ENCODE results near the gene RNF220. TPM values are rescaled to one million over a fixed set of nuclear protein-coding genes. Genes with fewer than 3 reads are reported as not detected.

RNF220 gene
- 10 to 100 TPM; 52.6 to 86.1 (median 74.9) TPM for polyA plus RNA-seq
- long read RNA-seq, donor 1, result 0 reads
- long read RNA-seq, donor 2, partial matches to known transcripts, result 0 of 2 reads
- long read RNA-seq, donor 2, other reads (novel, unspliced or antisense), result 0 of 2 reads
- long read RNA-seq, donor 3, partial matches to known transcripts, result 24 of 34 reads
- long read RNA-seq, donor 3, other reads (novel, unspliced or antisense), result 9 of 34 reads
- long read RNA-seq, donor 4, result 0 reads
- long read RNA-seq, donor 5, result 0 reads
- long read RNA-seq, donor 6, partial matches to known transcripts, result 13 of 14 reads
- long read RNA-seq, donor 6, other reads (novel, unspliced or antisense), result 0 of 14 reads
- long read RNA-seq, donor 7, result 0 reads
- long read RNA-seq, donor 8, result 0 reads
- long read RNA-seq, donor 9, partial matches to known transcripts, result 5 of 5 reads
- long read RNA-seq, donor 9, other reads (novel, unspliced or antisense), result 0 of 5 reads
- long read RNA-seq, donor 10, partial matches to known transcripts, result 12 of 28 reads
- long read RNA-seq, donor 10, other reads (novel, unspliced or antisense), result 14 of 28 reads

GRCh38 chr1:44405031-44405797 is at the start of gene RNF220:
Gene RNF220, plus strand, starts transcription at chr1:44405255.
- H3K36me3 ChIP-seq (ENCODE audit: control insufficient read depth in 3 of 3, insufficient read depth in 2 of 3, low read depth in 1 of 3, low read length in 3 of 3), result no peaks in the 10 kb centered on the region
- H3K4me3 ChIP-seq (ENCODE audit: low read depth in 1 of 3, low read length in 3 of 3), result peak within 1 kb of the TSS in 2 of 3 donors; percentile 36 to 38
- H3K4me1 ChIP-seq (ENCODE audit: control insufficient read depth in 3 of 3, insufficient read depth in 2 of 3, low read depth in 1 of 3, low read length in 2 of 3), result peaks cover 0 to 14% (median 2%) of the 10 kb centered on the region in 3 donors
- peaks cover 7 to 55% (median 48%) of the 10 kb centered on the region in 3 donors for H3K27me3 ChIP-seq (ENCODE audit: control insufficient read depth in 3 of 3, insufficient read depth in 3 of 3, low read length in 3 of 3)
- 1 to 2% (median 2%) methylated on average over 55 of the region's 55 CpGs for WGBS, 3 donors
- peak; percentile 52 to 78 for DNase-seq
- H3K9me3 ChIP-seq (ENCODE audit: control insufficient read depth in 2 of 2, insufficient read depth in 1 of 2, low read depth in 1 of 2, low read length in 1 of 2), result no peaks in the 10 kb centered on the region
- no peak for FAIRE-seq
- H3K27ac ChIP-seq (ENCODE audit: low read depth in 1 of 3, low read length in 2 of 3), result no peak within 1 kb of the TSS

- 72 to 74% (median 72%) methylated on average over 12 of the region's 12 CpGs for WGBS, 3 donors
- Histone ChIP-seq H3K4me3 (ENCODE audit: low read depth in 1 of 3, low read length in 3 of 3) (no peak overlapping the region), H3K36me3 (ENCODE audit: control insufficient read depth in 3 of 3, insufficient read depth in 2 of 3, low read depth in 1 of 3, low read length in 3 of 3) (no peaks in the 10 kb centered on the region), H3K4me1 (ENCODE audit: control insufficient read depth in 3 of 3, insufficient read depth in 2 of 3, low read depth in 1 of 3, low read length in 2 of 3) (peaks cover 6 to 11% (median 8%) of the 10 kb centered on the region in 3 donors), H3K27ac (ENCODE audit: low read depth in 1 of 3, low read length in 2 of 3) (no peak overlapping the region), H3K27me3 (ENCODE audit: control insufficient read depth in 3 of 3, insufficient read depth in 3 of 3, low read length in 3 of 3) (no peaks in the 10 kb centered on the region), H3K9me3 (ENCODE audit: control insufficient read depth in 2 of 2, insufficient read depth in 1 of 2, low read depth in 1 of 2, low read length in 1 of 2) (no peaks in the 10 kb centered on the region)
- DNase-seq (no peak), FAIRE-seq (no peak)
Observed at GRCh38 chr1:44355582-44356305, 49.3 kb upstream of the RNF220 start.

GRCh38 chr1:44357710-44358109 is 47.3 kb upstream of the RNF220 start:
- Histone ChIP-seq H3K36me3 (ENCODE audit: control insufficient read depth in 3 of 3, insufficient read depth in 2 of 3, low read depth in 1 of 3, low read length in 3 of 3) (no peaks in the 10 kb centered on the region), H3K27ac (ENCODE audit: low read depth in 1 of 3, low read length in 2 of 3) (no peak overlapping the region), H3K4me1 (ENCODE audit: control insufficient read depth in 3 of 3, insufficient read depth in 2 of 3, low read depth in 1 of 3, low read length in 2 of 3) (peaks cover 6 to 11% (median 8%) of the 10 kb centered on the region in 3 donors), H3K4me3 (ENCODE audit: low read depth in 1 of 3, low read length in 3 of 3) (no peak overlapping the region), H3K9me3 (ENCODE audit: control insufficient read depth in 2 of 2, insufficient read depth in 1 of 2, low read depth in 1 of 2, low read length in 1 of 2) (no peaks in the 10 kb centered on the region), H3K27me3 (ENCODE audit: control insufficient read depth in 3 of 3, insufficient read depth in 3 of 3, low read length in 3 of 3) (no peaks in the 10 kb centered on the region)
- WGBS, 3 donors, result 77 to 92% (median 84%) methylated on average over 4 of the region's 4 CpGs
- DNase-seq (no peak), FAIRE-seq (no peak)

DNA sequence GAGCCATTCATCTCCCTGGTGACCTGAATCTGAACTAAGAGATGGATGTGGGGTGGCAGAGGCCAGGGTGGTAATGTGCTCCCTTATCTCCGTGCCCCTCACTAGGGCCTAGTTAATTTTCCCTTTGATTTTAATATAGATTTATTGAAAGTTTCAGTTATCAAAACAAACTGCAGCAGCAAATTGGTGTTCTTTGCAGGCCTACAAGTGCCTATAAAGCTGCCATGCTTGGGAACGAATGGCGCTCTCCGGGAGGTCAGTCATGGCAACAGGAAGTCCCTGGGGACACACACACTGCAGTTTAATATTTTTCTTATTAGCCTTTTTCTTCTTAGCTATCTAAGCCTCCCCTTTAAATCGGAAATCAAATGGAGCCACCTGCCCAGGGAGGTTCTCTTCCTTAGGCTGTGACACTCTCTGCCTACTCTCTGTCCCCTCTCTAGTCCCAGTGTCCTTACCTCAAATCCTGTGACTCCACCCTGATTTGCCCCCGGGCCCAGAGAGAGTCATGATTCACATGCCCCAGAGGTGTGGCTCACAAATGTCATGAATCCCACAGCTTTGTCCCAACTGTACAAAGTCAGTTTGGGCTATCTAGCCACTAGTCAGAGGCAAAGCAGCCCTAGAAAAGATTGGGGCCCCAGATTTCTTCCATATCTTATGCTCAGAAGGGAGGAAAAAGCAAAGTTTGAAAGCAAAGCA is 45.7 kb upstream of the RNF220 start:
- FAIRE-seq, result no peak
- H3K36me3 ChIP-seq (ENCODE audit: control insufficient read depth in 3 of 3, insufficient read depth in 2 of 3, low read depth in 1 of 3, low read length in 3 of 3), result no peaks in the 10 kb centered on the region
- DNase-seq, result no peak
- H3K9me3 ChIP-seq (ENCODE audit: control insufficient read depth in 2 of 2, insufficient read depth in 1 of 2, low read depth in 1 of 2, low read length in 1 of 2), result no peaks in the 10 kb centered on the region
- 72 to 85% (median 79%) methylated on average over 6 of the region's 6 CpGs for WGBS, 3 donors
- peaks cover 1 to 4% (median 3%) of the 10 kb centered on the region in 3 donors for H3K4me1 ChIP-seq (ENCODE audit: control insufficient read depth in 3 of 3, insufficient read depth in 2 of 3, low read depth in 1 of 3, low read length in 2 of 3)
- no peak overlapping the region for H3K27ac ChIP-seq (ENCODE audit: low read depth in 1 of 3, low read length in 2 of 3)
- no peak overlapping the region for H3K4me3 ChIP-seq (ENCODE audit: low read depth in 1 of 3, low read length in 3 of 3)
- no peaks in the 10 kb centered on the region for H3K27me3 ChIP-seq (ENCODE audit: control insufficient read depth in 3 of 3, insufficient read depth in 3 of 3, low read length in 3 of 3)

DNA sequence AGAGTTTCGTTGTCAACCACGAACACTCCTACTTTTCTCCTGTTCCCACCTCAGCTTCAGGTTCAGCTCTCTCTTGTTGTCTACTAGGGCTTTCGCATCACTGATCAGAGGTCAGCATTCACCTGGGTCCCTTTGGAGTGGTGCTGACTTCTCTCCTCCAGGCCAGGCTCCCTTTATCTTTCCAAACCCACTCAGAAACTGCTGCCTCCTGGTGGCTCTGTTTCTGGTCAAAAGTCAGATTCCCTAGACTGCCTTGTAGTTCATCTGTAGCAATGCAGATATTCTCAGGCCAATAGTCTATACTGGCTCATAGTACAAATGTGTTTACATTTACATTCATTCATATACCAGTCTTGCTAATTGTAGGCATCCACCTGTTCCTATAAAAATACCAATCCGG is 43.6 kb upstream of the RNF220 start:
- DNase-seq (peak; percentile 20 to 56), FAIRE-seq (no peak)
- WGBS, 3 donors, result 44 to 59% (median 59%) methylated on average over 4 of the region's 4 CpGs
- Histone ChIP-seq H3K9me3 (ENCODE audit: control insufficient read depth in 2 of 2, insufficient read depth in 1 of 2, low read depth in 1 of 2, low read length in 1 of 2) (no peaks in the 10 kb centered on the region), H3K27ac (ENCODE audit: low read depth in 1 of 3, low read length in 2 of 3) (no peak overlapping the region), H3K4me1 (ENCODE audit: control insufficient read depth in 3 of 3, insufficient read depth in 2 of 3, low read depth in 1 of 3, low read length in 2 of 3) (no peaks in the 10 kb centered on the region), H3K27me3 (ENCODE audit: control insufficient read depth in 3 of 3, insufficient read depth in 3 of 3, low read length in 3 of 3) (no peaks in the 10 kb centered on the region), H3K4me3 (ENCODE audit: low read depth in 1 of 3, low read length in 3 of 3) (no peak overlapping the region), H3K36me3 (ENCODE audit: control insufficient read depth in 3 of 3, insufficient read depth in 2 of 3, low read depth in 1 of 3, low read length in 3 of 3) (no peaks in the 10 kb centered on the region)

GRCh38 chr1:44366371-44366975 is 38.6 kb upstream of the RNF220 start:
- H3K9me3 ChIP-seq (ENCODE audit: control insufficient read depth in 2 of 2, insufficient read depth in 1 of 2, low read depth in 1 of 2, low read length in 1 of 2), result no peaks in the 10 kb centered on the region
- WGBS, 3 donors, result 84 to 90% (median 85%) methylated on average over 7 of the region's 7 CpGs
- FAIRE-seq (no peak), DNase-seq (no peak)
- H3K27ac ChIP-seq (ENCODE audit: low read depth in 1 of 3, low read length in 2 of 3), result no peak overlapping the region
- no peaks in the 10 kb centered on the region for H3K4me1 ChIP-seq (ENCODE audit: control insufficient read depth in 3 of 3, insufficient read depth in 2 of 3, low read depth in 1 of 3, low read length in 2 of 3)
- H3K27me3 ChIP-seq (ENCODE audit: control insufficient read depth in 3 of 3, insufficient read depth in 3 of 3, low read length in 3 of 3), result peaks cover 0 to 8% (median 0%) of the 10 kb centered on the region in 3 donors
- H3K36me3 ChIP-seq (ENCODE audit: control insufficient read depth in 3 of 3, insufficient read depth in 2 of 3, low read depth in 1 of 3, low read length in 3 of 3), result no peaks in the 10 kb centered on the region
- no peak overlapping the region for H3K4me3 ChIP-seq (ENCODE audit: low read depth in 1 of 3, low read length in 3 of 3)

- Histone ChIP-seq H3K36me3 (ENCODE audit: control insufficient read depth in 3 of 3, insufficient read depth in 2 of 3, low read depth in 1 of 3, low read length in 3 of 3) (no peaks in the 10 kb centered on the region), H3K27ac (ENCODE audit: low read depth in 1 of 3, low read length in 2 of 3) (no peak overlapping the region), H3K4me1 (ENCODE audit: control insufficient read depth in 3 of 3, insufficient read depth in 2 of 3, low read depth in 1 of 3, low read length in 2 of 3) (no peaks in the 10 kb centered on the region), H3K4me3 (ENCODE audit: low read depth in 1 of 3, low read length in 3 of 3) (no peak overlapping the region), H3K9me3 (ENCODE audit: control insufficient read depth in 2 of 2, insufficient read depth in 1 of 2, low read depth in 1 of 2, low read length in 1 of 2) (no peaks in the 10 kb centered on the region), H3K27me3 (ENCODE audit: control insufficient read depth in 3 of 3, insufficient read depth in 3 of 3, low read length in 3 of 3) (peaks cover 0 to 8% (median 0%) of the 10 kb centered on the region in 3 donors)
- WGBS, 3 donors, result 50 to 67% (median 60%) methylated on average over 1 of the region's 1 CpG
- FAIRE-seq (no peak), DNase-seq (no peak)
Observed at GRCh38 chr1:44367944-44368343, 37.1 kb upstream of the RNF220 start.
